Neural crest cell (in vitro differentiated cells): ENCODE data around the gene RFTN1. TPM values are rescaled to one million over a fixed set of nuclear protein-coding genes. Genes with fewer than 3 reads are reported as not detected.
A peak's percentile ranks its signal among the peaks of the same experiment; 100 is the strongest.

ENCODE experiments used
- DNase-seq: peaks from one replicate; pipeline ENCODE4 v3.0.0; 2021; ENCODE audit warnings: low read depth, mixed read lengths, low spot score
- H3K27ac Mint-ChIP-seq: one replicate; pipeline ENCODE4 v1.8.0; 2021; ENCODE audit warnings: mild to moderate bottlenecking, mixed read lengths; ENCODE audit not compliant: unreplicated experiment
- H3K27me3 Mint-ChIP-seq: 2 replicates; pipeline ENCODE4 v1.8.0; 2021; ENCODE audit warnings: low read depth, mild to moderate bottlenecking, mixed read lengths
- H3K36me3 Mint-ChIP-seq: 2 replicates; pipeline ENCODE4 v1.8.0; 2021; ENCODE audit warnings: low read depth, mild to moderate bottlenecking, mixed read lengths
- H3K4me1 Mint-ChIP-seq: 2 replicates; pipeline ENCODE4 v1.8.0; 2021; ENCODE audit warnings: mixed read lengths
- H3K4me3 Mint-ChIP-seq: one replicate; pipeline ENCODE4 v1.8.0; 2021; ENCODE audit warnings: mild to moderate bottlenecking, mixed read lengths
- H3K9me3 Mint-ChIP-seq: 2 replicates; pipeline ENCODE4 v1.8.0; 2021; ENCODE audit warnings: mixed read lengths
- CTCF ChIP-seq: fragments of 200-600 bp; sonication (generic); conservative IDR thresholded peaks from 2 replicates; pipeline ENCODE4 v1.5.0; 2021; ENCODE audit warnings: antibody characterized with exemption, mild to moderate bottlenecking
- total RNA-seq: library from RNA; stranded (reverse); gene quantifications from 2 replicates; pipeline ENCODE4 v1.2.1, GENCODE V29; 2021

RFTN1 gene
- total RNA-seq, 1 donor from 2014 or later: 2.0 TPM

- no peak for DNase-seq
- Mint-ChIP-seq H3K36me3 (peaks cover 22% of the 10 kb centered on the region), H3K4me1 (peaks cover 31% of the 10 kb centered on the region), H3K27me3 (no peaks in the 10 kb centered on the region), H3K9me3 (peaks cover 11% of the 10 kb centered on the region), H3K27ac (no peak overlapping the region), H3K4me3 (peak overlapping the region; percentile 49)
- no peak for TF ChIP-seq CTCF
Observed at GRCh38 chr3:16330351-16330750, 183.1 kb downstream of the RFTN1 start.

- peak; percentile 34 for DNase-seq
- Mint-ChIP-seq H3K9me3 (peaks cover 11% of the 10 kb centered on the region), H3K27ac (peak overlapping the region; percentile 87), H3K4me1 (peaks cover 31% of the 10 kb centered on the region), H3K27me3 (no peaks in the 10 kb centered on the region), H3K36me3 (peaks cover 22% of the 10 kb centered on the region), H3K4me3 (peak overlapping the region; percentile 49)
- no peak for TF ChIP-seq CTCF
Observed at GRCh38 chr3:16329826-16330129, 183.7 kb downstream of the RFTN1 start.

GRCh38 chr3:16329036-16329825 is 184.3 kb downstream of the RFTN1 start:
- Mint-ChIP-seq H3K4me3 (peak overlapping the region; percentile 49), H3K4me1 (peaks cover 27% of the 10 kb centered on the region), H3K36me3 (peaks cover 18% of the 10 kb centered on the region), H3K9me3 (peaks cover 8% of the 10 kb centered on the region), H3K27me3 (no peaks in the 10 kb centered on the region), H3K27ac (peak overlapping the region; percentile 87)
- TF ChIP-seq CTCF: no peak
- DNase-seq: no peak

GRCh38 chr3:16328124-16328523 is 185.4 kb downstream of the RFTN1 start:
- DNase-seq: no peak
- Mint-ChIP-seq H3K4me1 (peaks cover 27% of the 10 kb centered on the region), H3K9me3 (peaks cover 8% of the 10 kb centered on the region), H3K27me3 (no peaks in the 10 kb centered on the region), H3K4me3 (no peak overlapping the region), H3K27ac (no peak overlapping the region), H3K36me3 (peaks cover 16% of the 10 kb centered on the region)
- no peak for TF ChIP-seq CTCF

- Mint-ChIP-seq H3K27ac (no peak overlapping the region), H3K4me3 (no peak overlapping the region), H3K27me3 (no peaks in the 10 kb centered on the region), H3K9me3 (peaks cover 4% of the 10 kb centered on the region), H3K36me3 (peaks cover 5% of the 10 kb centered on the region), H3K4me1 (peaks cover 21% of the 10 kb centered on the region)
- DNase-seq: no peak
- TF ChIP-seq CTCF: no peak
Observed at GRCh38 chr3:16326724-16327349, 186.7 kb downstream of the RFTN1 start.
